Stomach (tissue), 9 donors: ENCODE results near the gene WDTC1. TPM values are rescaled to one million over a fixed set of nuclear protein-coding genes. Genes with fewer than 3 reads are reported as not detected.

Experiments
- DNase-seq, 2 donors: peaks; one replicate each; pipeline versions ENCODE4 v3.0.0 to v3.0.0-alpha.2; 2013 to 2019
- H3K27ac ChIP-seq, 5 donors: fragments of 200-600 bp in 4 of 5; sonication (generic) in 4 of 5; one replicate each; pipeline ENCODE4 v1.5.1; 2013 to 2019; ENCODE audit warnings: mild to moderate bottlenecking in 1 of 5, moderate library complexity in 1 of 5
- H3K27me3 ChIP-seq, 3 donors: fragments of 200-600 bp; sonication (generic); one replicate each; pipeline ENCODE4 v1.5.1; 2017 to 2019; ENCODE audit warnings: mixed run types in 1 of 3
- H3K36me3 ChIP-seq, 4 donors: fragments of 200-600 bp; sonication (generic); 1 replicate in 3 of 4; 2 replicates in 1 of 4; pipeline ENCODE4 v1.5.1; 2016 to 2019
- H3K4me1 ChIP-seq, 4 donors: fragments of 200-600 bp; sonication (generic); one replicate each; pipeline ENCODE4 v1.5.1; 2016 to 2019
- H3K4me3 ChIP-seq, 4 donors: fragments of 200-600 bp; sonication (generic) in 3 of 4; one replicate each; pipeline ENCODE4 v1.5.1; 2016 to 2019; ENCODE audit warnings: mild to moderate bottlenecking in 1 of 4
- H3K9me3 ChIP-seq, 4 donors: fragments of 200-600 bp; sonication (generic); one replicate each; pipeline ENCODE4 v1.5.1; 2016 to 2019
- CTCF ChIP-seq, 7 experiments: fragments of 450-650 bp in 4 of 7; fragments of 200-600 bp in 3 of 7; sonication (generic) in 3 of 7; IDR thresholded peaks; one replicate each; pipeline ENCODE4 v1.5.1; 2016 to 2019; ENCODE audit warnings: antibody characterized with exemption in 7 of 7, control low read depth in 2 of 7, mild to moderate bottlenecking in 1 of 7
- EP300 ChIP-seq: sonication (generic); formaldehyde crosslinking; IDR thresholded peaks from one replicate; pipeline ENCODE4 v1.6.1; 2017; ENCODE audit warnings: antibody characterized with exemption
- POLR2A ChIP-seq, 4 donors: fragments of 450-650 bp; IDR thresholded peaks; one replicate each; pipeline ENCODE4 v1.6.1; 2016; ENCODE audit warnings: antibody characterized with exemption in 4 of 4, control low read depth in 2 of 4, mild to moderate bottlenecking in 1 of 4, moderate library complexity in 1 of 4
- POLR2AphosphoS5 ChIP-seq, 3 donors: sonication (generic); formaldehyde crosslinking; IDR thresholded peaks; one replicate each; pipeline ENCODE4 v1.6.1; 2016; ENCODE audit warnings: antibody characterized with exemption in 3 of 3
- WGBS, 5 donors: extraction: QIAGEN DNeasy Blood & Tissue Kit in 3 of 5; methylation state at CpG; one replicate each; pipeline versions ENCODE4 v1.1.5 to v1.1.7; 2013 to 2018; 5-methylcytosine and 5-hydroxymethylcytosine counted together
- intact Hi-C: fragments of 100-400 bp; cut with DNase I; formaldehyde crosslinking; loops from one replicate; pipeline ENCODE4 v1.15.1; 2023; ENCODE audit warnings: low total_unique reads
- polyA plus RNA-seq, 3 donors: library from polyadenylated mRNA; stranded (reverse); fragments of 200-250 nt; gene quantifications; one replicate each; pipeline ENCODE4 v1.2.3, GENCODE V29; 2013
- small RNA-seq, 4 donors: library from RNA; depleted of rRNA; stranded (forward); fragments of <200 nt; gene quantifications; one replicate each; pipeline ENCODE3, GENCODE V24; 2016
- total RNA-seq, 5 donors: library from RNA; depleted of rRNA; stranded (reverse); fragments of >200 nt; gene quantifications; one replicate each; pipeline versions ENCODE4 v1.1.0 to v1.2.3, GENCODE V29; 2014 to 2016
- donor health status: healthy with polysubstance abuse.
- donor health status: Bipolar disorder and iron deficiency.
- donor health status: healthy.

WDTC1 gene
- total and polyA plus RNA-seq, 8 donors = 7.8 to 51.9 (median 23.1) TPM

- Histone ChIP-seq H3K36me3 (peaks cover 43 to 87% (median 76%) of the 10 kb centered on the region in 4 donors), H3K27ac (peak overlapping the region in 3 of 5 donors; percentile 69 to 82 (median 71))
- intact Hi-C loops = loop anchor here (5.0 kb wide), 1 partner anchor 36 kb away; the partner anchor contains the start of gene GPR3
These were observed 121.8 kb downstream of the WDTC1 start for GRCh38 chr1:27356277-27356618.

GRCh38 chr1:27356619-27357280, 122.3 kb downstream of the WDTC1 start:
- DNase-seq = peak; percentile 86 to 91
- H3K27me3 ChIP-seq = no peaks in the 10 kb centered on the region
- WGBS, 5 donors = 25 to 53% (median 37%) methylated on average over 8 to 37 of the region's 37 CpGs
- H3K4me3 ChIP-seq = peak overlapping the region; percentile 29 to 47 (median 34)
- H3K9me3 ChIP-seq = no peaks in the 10 kb centered on the region
- TF ChIP-seq CTCF (IDR thresholded peaks at IDR 0.05) = no peak
- TF ChIP-seq POLR2AphosphoS5 (IDR thresholded peaks at IDR 0.05) = peak in 2 of 3 donors; percentile 68 to 71
- intact Hi-C loops = loop anchor here (5.0 kb wide), 1 partner anchor 36 kb away; the partner anchor contains the start of gene GPR3
- H3K4me1 ChIP-seq = peaks cover 16 to 40% (median 29%) of the 10 kb centered on the region in 4 donors
- H3K36me3 ChIP-seq = peaks cover 43 to 87% (median 81%) of the 10 kb centered on the region in 4 donors
- peak overlapping the region; percentile 45 to 82 (median 69) for H3K27ac ChIP-seq

More at GRCh38 chr1:27356277-27356618, 121.8 kb downstream of the WDTC1 start:
- TF ChIP-seq CTCF (IDR thresholded peaks at IDR 0.05) (no peak), EP300 (no peak), POLR2A (IDR thresholded peaks at IDR 0.05) (no peak)
- DNase-seq = peak in 1 of 2 donors; percentile 13
- no peaks in the 10 kb centered on the region for H3K27me3 ChIP-seq
- H3K9me3 ChIP-seq = no peaks in the 10 kb centered on the region
- WGBS, 5 donors = 66 to 81% (median 71%) methylated on average over 13 of the region's 13 CpGs
- peaks cover 16 to 45% (median 30%) of the 10 kb centered on the region in 4 donors for H3K4me1 ChIP-seq
- peak overlapping the region; percentile 29 to 47 (median 34) for H3K4me3 ChIP-seq

GRCh38 chr1:27357281-27358037, 123.0 kb downstream of the WDTC1 start:
- intact Hi-C loops = loop anchor here (5.0 kb wide), 1 partner anchor 35 kb away; the partner anchor contains the start of gene GPR3
- peak; percentile 87 to 92 for DNase-seq
- Histone ChIP-seq H3K27ac (peak overlapping the region; percentile 45 to 82 (median 69)), H3K27me3 (no peaks in the 10 kb centered on the region), H3K9me3 (no peaks in the 10 kb centered on the region), H3K36me3 (peaks cover 49 to 94% (median 88%) of the 10 kb centered on the region in 4 donors), H3K4me1 (peaks cover 16 to 39% (median 29%) of the 10 kb centered on the region in 4 donors), H3K4me3 (peak overlapping the region; percentile 29 to 47 (median 34))
- 15 to 28% (median 25%) methylated on average over 13 to 40 of the region's 40 CpGs for WGBS, 5 donors
- TF ChIP-seq CTCF (IDR thresholded peaks at IDR 0.05) = peak in 6 of 7 experiments; percentile 46 to 100 (median 94)
- peak in 1 of 3 donors; percentile 62 for TF ChIP-seq POLR2AphosphoS5 (IDR thresholded peaks at IDR 0.05)
- TF ChIP-seq EP300 = no peak
- TF ChIP-seq POLR2A (IDR thresholded peaks at IDR 0.05) = no peak

Small RNA genes within 50 kb of the gene (small RNA-seq; reads per million reads assigned to genes)
- gene RF00019 (0 reads per million in 4 donors), gene RNU6-48P (0 reads per million in 4 donors), gene SNRPEP7 (0 reads per million in 4 donors)

Other genes starting within 250 kb of the WDTC1 start
- gene TRNP1, start 240.9 kb upstream of the WDTC1 start, total RNA-seq = 100 to 1,000 TPM in 1 of 5 donors, 10 to 100 TPM in 3, 1 to 10 TPM in 1; 1.7 to 188 (median 40.0) TPM
- 100 to 1,000 TPM; 121 to 216 (median 183) TPM for gene TRNP1, start 240.9 kb upstream of the WDTC1 start, polyA plus RNA-seq
- gene TENT5B, start 221.8 kb upstream of the WDTC1 start, total RNA-seq = 10 to 100 TPM in 2 of 5 donors, 1 to 10 TPM in 3; 1.8 to 33.0 (median 5.5) TPM
- gene TENT5B, start 221.8 kb upstream of the WDTC1 start, polyA plus RNA-seq = 10 to 100 TPM in 1 of 3 donors, 1 to 10 TPM in 2; 1.7 to 27.5 (median 3.9) TPM
- 100 to 1,000 TPM in 1 of 5 donors, 10 to 100 TPM in 4; 25.7 to 132 (median 42.0) TPM for gene SLC9A1, start 79.5 kb upstream of the WDTC1 start, total RNA-seq
- gene SLC9A1, start 79.5 kb upstream of the WDTC1 start, polyA plus RNA-seq = 10 to 100 TPM; 16.3 to 27.6 (median 19.2) TPM
- gene TMEM222, start 87.5 kb downstream of the WDTC1 start, total RNA-seq = 10 to 100 TPM in 3 of 5 donors, 1 to 10 TPM in 2; 1.8 to 18.8 (median 16.5) TPM
- 10 to 100 TPM; 28.5 to 39.9 (median 38.6) TPM for gene TMEM222, start 87.5 kb downstream of the WDTC1 start, polyA plus RNA-seq
- gene SYTL1, start 107.4 kb downstream of the WDTC1 start, total RNA-seq = 10 to 100 TPM; 15.6 to 65.1 (median 23.2) TPM
- 100 to 1,000 TPM in 2 of 3 donors, 10 to 100 TPM in 1; 78.5 to 222 (median 137) TPM for gene SYTL1, start 107.4 kb downstream of the WDTC1 start, polyA plus RNA-seq
- 10 to 100 TPM; 11.6 to 38.5 (median 25.8) TPM for gene MAP3K6, start 132.3 kb downstream of the WDTC1 start, total RNA-seq
- gene MAP3K6, start 132.3 kb downstream of the WDTC1 start, polyA plus RNA-seq = 100 to 1,000 TPM in 1 of 3 donors, 10 to 100 TPM in 2; 43.4 to 110 (median 48.0) TPM
- gene FCN3, start 140.2 kb downstream of the WDTC1 start, total RNA-seq = 10 to 100 TPM in 1 of 5 donors, 1 to 10 TPM in 1, under 1 TPM in 1, not detected in 2; 0.55 to 15.2 (median 2.8) TPM
- gene FCN3, start 140.2 kb downstream of the WDTC1 start, polyA plus RNA-seq = 10 to 100 TPM in 1 of 3 donors, 1 to 10 TPM in 2; 4.1 to 10.8 (median 5.0) TPM
- not detected for gene CD164L2, start 148.7 kb downstream of the WDTC1 start, total RNA-seq
- 1 to 10 TPM in 2 of 3 donors, not detected in 1; 1.5 to 8.7 TPM for gene CD164L2, start 148.7 kb downstream of the WDTC1 start, polyA plus RNA-seq
- under 1 TPM in 2 of 5 donors, not detected in 3; 0.18 to 0.43 TPM for gene GPR3, start 158.0 kb downstream of the WDTC1 start, total RNA-seq
- under 1 TPM in 2 of 3 donors, not detected in 1; 0.25 to 0.30 TPM for gene GPR3, start 158.0 kb downstream of the WDTC1 start, polyA plus RNA-seq